ENCODE data around the gene SIAE.

DNA sequence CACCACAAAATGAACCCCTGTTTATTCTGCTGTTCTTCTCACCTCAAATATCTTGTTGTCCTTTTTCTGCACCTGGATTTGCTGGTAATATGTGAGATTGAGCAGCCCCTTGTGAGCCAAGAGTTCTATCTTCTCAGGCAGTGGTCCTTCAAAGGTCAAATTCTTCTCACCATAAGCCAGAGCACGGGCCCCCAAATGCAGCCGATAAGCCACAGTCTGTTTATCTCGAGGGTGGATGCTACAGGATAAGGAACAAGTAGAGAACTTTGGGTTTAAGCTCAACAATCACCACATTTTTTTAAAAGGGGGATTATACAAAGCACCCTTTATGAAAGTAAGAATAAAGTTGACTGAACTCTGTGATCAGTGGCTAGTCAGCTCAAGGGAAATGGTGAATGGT lies 35.0 kb downstream of the SIAE start:
- TF ChIP-seq, protein P1, sequence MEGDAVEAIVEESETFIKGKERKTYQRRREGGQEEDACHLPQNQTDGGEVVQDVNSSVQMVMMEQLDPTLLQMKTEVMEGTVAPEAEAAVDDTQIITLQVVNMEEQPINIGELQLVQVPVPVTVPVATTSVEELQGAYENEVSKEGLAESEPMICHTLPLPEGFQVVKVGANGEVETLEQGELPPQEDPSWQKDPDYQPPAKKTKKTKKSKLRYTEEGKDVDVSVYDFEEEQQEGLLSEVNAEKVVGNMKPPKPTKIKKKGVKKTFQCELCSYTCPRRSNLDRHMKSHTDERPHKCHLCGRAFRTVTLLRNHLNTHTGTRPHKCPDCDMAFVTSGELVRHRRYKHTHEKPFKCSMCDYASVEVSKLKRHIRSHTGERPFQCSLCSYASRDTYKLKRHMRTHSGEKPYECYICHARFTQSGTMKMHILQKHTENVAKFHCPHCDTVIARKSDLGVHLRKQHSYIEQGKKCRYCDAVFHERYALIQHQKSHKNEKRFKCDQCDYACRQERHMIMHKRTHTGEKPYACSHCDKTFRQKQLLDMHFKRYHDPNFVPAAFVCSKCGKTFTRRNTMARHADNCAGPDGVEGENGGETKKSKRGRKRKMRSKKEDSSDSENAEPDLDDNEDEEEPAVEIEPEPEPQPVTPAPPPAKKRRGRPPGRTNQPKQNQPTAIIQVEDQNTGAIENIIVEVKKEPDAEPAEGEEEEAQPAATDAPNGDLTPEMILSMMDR (IDR thresholded peaks at IDR 0.05): no peak
- TF ChIP-seq POLR2A (IDR thresholded peaks at IDR 0.05): no peak
- no peak for TF ChIP-seq POLR2AphosphoS5 (IDR thresholded peaks at IDR 0.05)
- TF ChIP-seq EP300 (IDR thresholded peaks at IDR 0.05): no peak
